HG03103 (cell line): ENCODE measurements around the gene TBC1D7.

Experiments
- ATAC-seq: cut with Tn5 transposase; IDR thresholded peaks from one replicate; pipeline ENCODE4 v1.9.1; 2021; ENCODE audit warnings: low read depth; ENCODE audit not compliant: unreplicated experiment

Gene TBC1D7

GRCh38 chr6:13273931-13274706 is 54.2 kb downstream of the TBC1D7 start:
- ATAC-seq: peak; percentile 45

- ATAC-seq: no peak
Measured at GRCh38 chr6:13273202-13273930, 55.0 kb downstream of the TBC1D7 start.

GRCh38 chr6:13272131-13273046 is 55.9 kb downstream of the TBC1D7 start:
- peak; percentile 51 for ATAC-seq

- no peak for ATAC-seq
Measured at GRCh38 chr6:13268913-13269518, 59.3 kb downstream of the TBC1D7 start.

- ATAC-seq: no peak
Measured at GRCh38 chr6:13267142-13267651, 61.1 kb downstream of the TBC1D7 start.

GRCh38 chr6:13263669-13264068 is 64.7 kb downstream of the TBC1D7 start:
- no peak for ATAC-seq

- ATAC-seq: no peak
Measured at GRCh38 chr6:13262302-13263230, 65.8 kb downstream of the TBC1D7 start.

GRCh38 chr6:13261464-13261994 is 66.8 kb downstream of the TBC1D7 start:
- peak; percentile 50 for ATAC-seq

GRCh38 chr6:13260831-13261230 is 67.5 kb downstream of the TBC1D7 start:
- ATAC-seq: no peak

GRCh38 chr6:13260101-13260598 is 68.2 kb downstream of the TBC1D7 start:
- no peak for ATAC-seq

- ATAC-seq: no peak
Measured at GRCh38 chr6:13259393-13259792, 68.9 kb downstream of the TBC1D7 start.

- ATAC-seq: no peak
Measured at GRCh38 chr6:13256266-13257001, 71.9 kb downstream of the TBC1D7 start.
